IMR-90 (cell line): Measurements from ENCODE around the gene RUNDC3A. TPM values are rescaled to one million over a fixed set of nuclear protein-coding genes. Genes with fewer than 3 reads are reported as not detected.

Source experiments
- ATAC-seq: fragments of 200-7000 bp; cut with Tn5 transposase; 2 replicates; pipeline ENCODE4 v1.9.1; 2020; ENCODE audit warnings: low read depth, mild to moderate bottlenecking, moderate library complexity
- BruUV-seq: library from RNA; stranded (reverse); fragments of 400-500 nt; replicated peaks from 2 replicates; lab custom pipeline; 2021; lab: Mats Ljungman, UMichigan
- CTCF ChIA-PET: fragments of 300-600 bp; formaldehyde crosslinking; extraction: SDS; loops from one replicate; lab custom pipeline; 2021; ENCODE audit warnings: antibody characterized with exemption; lab: Yijun Ruan, JAX
- POLR2A ChIA-PET: fragments of 300-600 bp; sonication (Branson Sonifier 250); formaldehyde crosslinking; loops from one replicate; lab custom pipeline; 2022; ENCODE audit warnings: antibody characterized with exemption; ENCODE audit not compliant: unreplicated experiment; lab: Charles Lee
- DNase-seq: peaks from one replicate; pipeline ENCODE4 v3.0.0; 2013
- H2AFZ ChIP-seq: replicated peaks from 2 replicates; pipeline ENCODE3; 2013; ENCODE audit warnings: low read length, mild to moderate bottlenecking; ENCODE audit not compliant: poor library complexity
- H2AK5ac ChIP-seq: 2 replicates; pipeline ENCODE4 v1.6.1; 2013; ENCODE audit warnings: low read depth, low read length, inconsistent platforms
- H2AK9ac ChIP-seq: replicated peaks from 2 replicates; pipeline ENCODE3; 2013; ENCODE audit warnings: mild to moderate bottlenecking, low read depth, low read length, moderate library complexity; ENCODE audit not compliant: poor library complexity
- H2BK120ac ChIP-seq: 2 replicates; pipeline ENCODE4 v1.6.1; 2013; ENCODE audit warnings: low read depth, low read length, inconsistent platforms
- H2BK15ac ChIP-seq: 3 replicates; pipeline ENCODE4 v1.6.1; 2013; ENCODE audit warnings: low read depth, low read length, inconsistent platforms
- H2BK20ac ChIP-seq: 2 replicates; pipeline ENCODE4 v1.6.1; 2013; ENCODE audit warnings: low read depth, mild to moderate bottlenecking, inconsistent platforms, low read length, moderate library complexity
- H2BK5ac ChIP-seq: 2 replicates; pipeline ENCODE4 v1.6.1; 2013; ENCODE audit warnings: mild to moderate bottlenecking, low read depth, low read length, inconsistent platforms; ENCODE audit not compliant: poor library complexity, severe bottlenecking
- H3K14ac ChIP-seq: replicated peaks from 2 replicates; pipeline ENCODE4 v1.6.1; 2013; ENCODE audit warnings: low read depth, low read length, inconsistent platforms
- H3K18ac ChIP-seq: 2 replicates; pipeline ENCODE4 v1.6.1; 2013; ENCODE audit warnings: low read depth, low read length, control low read depth
- H3K23ac ChIP-seq: 2 replicates; pipeline ENCODE4 v1.6.1; 2013; ENCODE audit warnings: low read depth, low read length, inconsistent platforms
- H3K27ac ChIP-seq: 2 replicates; pipeline ENCODE4 v1.5.1; 2013; ENCODE audit warnings: mild to moderate bottlenecking, control low read depth, low read length; ENCODE audit not compliant: insufficient read depth
- H3K27me3 ChIP-seq: 2 replicates; pipeline ENCODE4 v1.6.1; 2013; ENCODE audit warnings: low read length; ENCODE audit not compliant: control insufficient read depth, insufficient read depth
- H3K36me3 ChIP-seq: 2 replicates; pipeline ENCODE4 v1.6.1; 2013; ENCODE audit warnings: low read length, mixed read lengths; ENCODE audit not compliant: control insufficient read depth, insufficient read depth
- H3K4ac ChIP-seq: 2 replicates; pipeline ENCODE4 v1.6.1; 2013; ENCODE audit warnings: low read depth, low read length, inconsistent platforms
- H3K4me1 ChIP-seq: 2 replicates; pipeline ENCODE4 v1.6.1; 2013; ENCODE audit warnings: low read length, mixed read lengths; ENCODE audit not compliant: control insufficient read depth, insufficient read depth
- H3K4me2 ChIP-seq: 2 replicates; pipeline ENCODE4 v1.6.1; 2013; ENCODE audit warnings: low read depth, mild to moderate bottlenecking, control low read depth, low read length, moderate library complexity
- H3K4me3 ChIP-seq: 2 replicates; pipeline ENCODE4 v1.5.1; 2013; ENCODE audit warnings: low read depth, mild to moderate bottlenecking, control low read depth, low read length, moderate library complexity; ENCODE audit not compliant: insufficient read depth
- H3K56ac ChIP-seq: 2 replicates; pipeline ENCODE4 v1.6.1; 2013; ENCODE audit warnings: low read length, inconsistent platforms; ENCODE audit not compliant: insufficient read depth; ENCODE audit errors: extremely low read depth
- H3K79me1 ChIP-seq, 2 experiments: 2 replicates each; pipeline ENCODE4 v1.6.1; 2013; ENCODE audit warnings: low read length in 2 of 2, inconsistent platforms in 1 of 2, low read depth in 1 of 2
- H3K9ac ChIP-seq: 2 replicates; pipeline ENCODE4 v1.6.1; 2013; ENCODE audit warnings: low read depth, low read length, control low read depth
- H3K9me1 ChIP-seq: 2 replicates; pipeline ENCODE4 v1.6.1; 2013; ENCODE audit warnings: low read length, inconsistent platforms; ENCODE audit not compliant: insufficient read depth
- H3K9me3 ChIP-seq: 2 replicates; pipeline ENCODE4 v1.6.1; 2013; ENCODE audit warnings: low read length; ENCODE audit not compliant: control insufficient read depth, insufficient read depth
- H4K20me1 ChIP-seq: 2 replicates; pipeline ENCODE4 v1.6.1; 2013; ENCODE audit warnings: low read length, inconsistent platforms; ENCODE audit not compliant: insufficient read depth
- H4K5ac ChIP-seq: 2 replicates; pipeline ENCODE4 v1.6.1; 2013; ENCODE audit warnings: mild to moderate bottlenecking, low read depth, low read length, control low read depth
- H4K8ac ChIP-seq, 2 experiments: 2 replicates each; pipeline ENCODE4 v1.6.1; 2013; ENCODE audit warnings: low read depth in 2 of 2, low read length in 2 of 2, control low read depth in 1 of 2, inconsistent platforms in 1 of 2
- H4K91ac ChIP-seq: 2 replicates; pipeline ENCODE4 v1.6.1; 2013; ENCODE audit warnings: low read depth, low read length, inconsistent platforms; ENCODE audit not compliant: insufficient read depth
- MAFK ChIP-seq: IDR thresholded peaks from 2 replicates; pipeline ENCODE4 v1.6.1; 2012; ENCODE audit warnings: low read depth, low read length, improper control_type of control experiment
- MAZ ChIP-seq: IDR thresholded peaks from 2 replicates; pipeline ENCODE4 v1.6.1; 2012; ENCODE audit warnings: low read depth, mild to moderate bottlenecking, low read length, improper control_type of control experiment, moderate library complexity, borderline replicate concordance
- NFE2L2 ChIP-seq: fragments of 150-350 bp; IDR thresholded peaks from 2 replicates; pipeline ENCODE4 v1.6.1; 2016; ENCODE audit warnings: low read depth, mild to moderate bottlenecking, low read length
- RCOR1 ChIP-seq: IDR thresholded peaks from 2 replicates; pipeline ENCODE4 v1.6.1; 2012; ENCODE audit warnings: mild to moderate bottlenecking, low read length, improper control_type of control experiment; ENCODE audit not compliant: insufficient replicate concordance
- RFX5 ChIP-seq: IDR thresholded peaks from 2 replicates; pipeline ENCODE4 v1.8.0; 2012; ENCODE audit warnings: low read depth, mild to moderate bottlenecking, low read length, moderate library complexity
- WGBS, 2 experiments: methylation state at CpG; one replicate each; pipeline versions ENCODE4 v1.1.5 to v1.1.7; 2013; ENCODE audit warnings: missing lambda C conversion rate in 2 of 2; ENCODE audit not compliant: insufficient read length in 1 of 2; ENCODE audit errors: extremely low coverage in 2 of 2; 5-methylcytosine and 5-hydroxymethylcytosine counted together
- dilution Hi-C: fragments of 300-500 bp; cut with HindIII; formaldehyde crosslinking; loops from one replicate; pipeline ENCODE4 v1.14.3; 2018; ENCODE audit warnings: low sequenced_read_pairs; ENCODE audit not compliant: unreplicated experiment
- in situ Hi-C: fragments of 300-500 bp; cut with MboI; formaldehyde crosslinking; loops from 3 replicates; pipeline ENCODE4 v1.14.3; 2019; ENCODE audit warnings: low sequenced_read_pairs, inconsistent platforms, mixed read lengths
- intact Hi-C: fragments of 100-400 bp; cut with micrococcal nuclease; formaldehyde crosslinking; loops from 2 replicates; pipeline ENCODE4 v1.10.0; 2022
- microRNA-seq, 2 experiments: library from miRNA; stranded (forward) in 1 of 2; unstranded in 1 of 2; fragments of 10-50 nt in 1 of 2; fragments of <30 nt in 1 of 2; gene quantifications in 1 of 2; microRNA quantifications in 1 of 2; one replicate each; pipeline versions ENCODE3 to v1.1.0; 2013 to 2020; ENCODE audit not compliant: insufficient read depth in 1 of 2, insufficient read length in 1 of 2, unreplicated experiment in 1 of 2
- polyA plus RNA-seq, 3 experiments: library from polyadenylated mRNA; depleted of rRNA; stranded (reverse); fragments of >200 nt; gene quantifications; 2 replicates each; pipeline ENCODE4 v1.2.3, GENCODE V29; 2012; ENCODE audit warnings: low replicate concordance in 1 of 3
- small RNA-seq, 5 experiments: library from RNA; depleted of rRNA; stranded (forward); fragments of <200 nt; gene quantifications; one replicate each; pipeline ENCODE3, GENCODE V24; 2012
- total RNA-seq: library from RNA; depleted of rRNA; stranded (reverse); fragments of >200 nt; gene quantifications from 2 replicates; pipeline ENCODE4 v1.2.3, GENCODE V29; 2012; rRNA removed

The RUNDC3A gene
- total and polyA plus RNA-seq, 2 of the 4 experiments (the other 2 are of a cell fraction): under 0.01 to 0.34 TPM

GRCh38 chr17:44367231-44367979 is 59.0 kb downstream of the RUNDC3A start:
- Histone ChIP-seq H2AK5ac (no peak overlapping the region), H3K4me1 (no peaks in the 10 kb centered on the region; the same call in 1 of the 2 replicates), H3K27me3 (peaks cover 29% of the 10 kb centered on the region), H3K9ac (no peak overlapping the region), H4K91ac (no peak overlapping the region), H3K27ac (no peak overlapping the region), H3K4me2 (no peak overlapping the region), H2BK5ac (no peak overlapping the region), H2AK9ac (no peak overlapping the region), H2BK20ac (no peak overlapping the region), H3K79me1 (peaks cover 0 to 10% of the 10 kb centered on the region in 2 experiments; a peak in 2 of 4 replicates), H4K20me1 (no peaks in the 10 kb centered on the region), H3K18ac (no peak overlapping the region), H3K9me3 (no peaks in the 10 kb centered on the region), H3K56ac (no peak overlapping the region), H3K23ac (no peak overlapping the region), H3K14ac (no peak overlapping the region), H3K4ac (no peak overlapping the region), H2BK120ac (no peak overlapping the region), H4K8ac (no peak overlapping the region), H3K4me3 (no peak overlapping the region), H4K5ac (no peak overlapping the region), H2BK15ac (no peak overlapping the region), H3K36me3 (no peaks in the 10 kb centered on the region), H2AFZ (no peak overlapping the region), H3K9me1 (no peaks in the 10 kb centered on the region)
- DNase-seq (no peak), ATAC-seq (no peak)
- CTCF ChIA-PET: interaction anchor here (1.1 kb wide), 1 partner anchor 9 kb away, joined by 4 read pairs; no protein-coding TSS in a partner anchor
- POLR2A ChIA-PET: no interaction called here
- no TSS peak for BruUV-seq
- intact Hi-C loops: no loop called here
- TF ChIP-seq RFX5 (no peak), RCOR1 (no peak), NFE2L2 (no peak), MAZ (no peak), MAFK (no peak)
- dilution Hi-C loops: no loop called here
- in situ Hi-C loops: no loop called here
- no CpG with 5 or more reads among the region's 7 CpGs for WGBS, 2 experiments

Small RNA genes lying within 50 kb of the gene (microRNA-seq; reads per million reads assigned to microRNA genes)
- gene RF00012 (ENCODE audit: insufficient read depth, insufficient read length) (not detected), gene RN7SL507P (ENCODE audit: insufficient read depth, insufficient read length) (not detected), gene RNU6-453P (ENCODE audit: insufficient read depth, insufficient read length) (not detected)

Small RNA genes lying within 50 kb of the gene (small RNA-seq; reads per million reads assigned to genes)
- gene RF00012 (0 to 0.04 (median 0) reads per million in 5 experiments), gene RN7SL507P (0 reads per million in 5 experiments), gene RNU6-453P (0 to 7.2 (median 0.16) reads per million in 5 experiments)

Other genes with a start within 250 kb of the RUNDC3A start
- gene LSM12, start 241.9 kb upstream of the RUNDC3A start, total RNA-seq: 41.0 and 50.3 TPM in 2 replicates
- 37.6 and 38.0 TPM in 2 replicates for gene LSM12, start 241.9 kb upstream of the RUNDC3A start, polyA plus RNA-seq (2012; rRNA removed)
- 19.4 and 20.4 TPM in 2 replicates for gene G6PC3, start 237.9 kb upstream of the RUNDC3A start, total RNA-seq
- gene G6PC3, start 237.9 kb upstream of the RUNDC3A start, polyA plus RNA-seq (2012; rRNA removed): 107 and 127 TPM in 2 replicates
- gene HDAC5, start 185.0 kb upstream of the RUNDC3A start, total RNA-seq: 61.3 and 71.4 TPM in 2 replicates
- 47.0 and 50.0 TPM in 2 replicates for gene HDAC5, start 185.0 kb upstream of the RUNDC3A start, polyA plus RNA-seq (2012; rRNA removed)
- gene HROB, start 166.7 kb upstream of the RUNDC3A start, total RNA-seq: 2.8 and 3.2 TPM in 2 replicates
- gene HROB, start 166.7 kb upstream of the RUNDC3A start, polyA plus RNA-seq (2012; rRNA removed): 4.0 and 4.4 TPM in 2 replicates
- gene ASB16, start 137.9 kb upstream of the RUNDC3A start, total RNA-seq: not detected in 2 replicates
- 0.05 and 0.06 TPM in 2 replicates for gene ASB16, start 137.9 kb upstream of the RUNDC3A start, polyA plus RNA-seq (2012; rRNA removed)
- gene TMUB2, start 121.6 kb upstream of the RUNDC3A start, total RNA-seq: 16.5 and 17.8 TPM in 2 replicates
- 42.5 and 43.6 TPM in 2 replicates for gene TMUB2, start 121.6 kb upstream of the RUNDC3A start, polyA plus RNA-seq (2012; rRNA removed)
- gene ATXN7L3, start 108.7 kb upstream of the RUNDC3A start, total RNA-seq: 17.2 and 17.5 TPM in 2 replicates
- 38.3 and 40.9 TPM in 2 replicates for gene ATXN7L3, start 108.7 kb upstream of the RUNDC3A start, polyA plus RNA-seq (2012; rRNA removed)
- gene UBTF, start 88.9 kb upstream of the RUNDC3A start, total RNA-seq: 42.1 and 49.4 TPM in 2 replicates
- gene UBTF, start 88.9 kb upstream of the RUNDC3A start, polyA plus RNA-seq (2012; rRNA removed): 25.6 and 29.7 TPM in 2 replicates
- not detected in 2 replicates for gene SLC4A1, start 40.5 kb upstream of the RUNDC3A start, total RNA-seq
- not detected in 2 replicates for gene SLC4A1, start 40.5 kb upstream of the RUNDC3A start, polyA plus RNA-seq (2012; rRNA removed)
- 49.1 and 49.2 TPM in 2 replicates for gene SLC25A39, start 16.2 kb downstream of the RUNDC3A start, total RNA-seq
- gene SLC25A39, start 16.2 kb downstream of the RUNDC3A start, polyA plus RNA-seq (2012; rRNA removed): 99.7 and 119 TPM in 2 replicates
- gene GRN, start 36.7 kb downstream of the RUNDC3A start, total RNA-seq: 38.9 and 39.2 TPM in 2 replicates
- gene GRN, start 36.7 kb downstream of the RUNDC3A start, polyA plus RNA-seq (2012; rRNA removed): 494 and 588 TPM in 2 replicates
- 3.1 and 3.2 TPM in 2 replicates for gene FAM171A2, start 55.3 kb downstream of the RUNDC3A start, total RNA-seq
- 5.9 and 8.1 TPM in 2 replicates for gene FAM171A2, start 55.3 kb downstream of the RUNDC3A start, polyA plus RNA-seq (2012; rRNA removed)
- gene ITGA2B, start 81.0 kb downstream of the RUNDC3A start, total RNA-seq: under 0.01 TPM in 2 replicates
- gene ITGA2B, start 81.0 kb downstream of the RUNDC3A start, polyA plus RNA-seq (2012; rRNA removed): 0.22 and 0.26 TPM in 2 replicates
- gene GPATCH8, start 194.8 kb downstream of the RUNDC3A start, total RNA-seq: 8.8 and 13.3 TPM in 2 replicates
- gene GPATCH8, start 194.8 kb downstream of the RUNDC3A start, polyA plus RNA-seq (2012; rRNA removed): 13.2 and 13.4 TPM in 2 replicates
- gene FZD2, start 248.9 kb downstream of the RUNDC3A start, total RNA-seq: 21.3 and 22.8 TPM in 2 replicates
- 130 and 133 TPM in 2 replicates for gene FZD2, start 248.9 kb downstream of the RUNDC3A start, polyA plus RNA-seq (2012; rRNA removed)